ENCODE results near the gene DTHD1.

GRCh38 chr4:36274158-36274557, 7.3 kb upstream of the DTHD1 start:
- TF ChIP-seq CTCF (optimal IDR thresholded peaks at IDR 0.05 in 1 of 3, IDR thresholded peaks at IDR 0.05 in 1 of 3, conservative IDR thresholded peaks at IDR 0.05 in 1 of 3; ENCODE audit: extremely low read depth in 1 of 3, insufficient read depth in 2 of 3, low read length in 3 of 3) (no peak), EZH2 (IDR thresholded peaks at IDR 0.05; ENCODE audit: low read length) (no peak)

Measured in keratinocyte (primary cell).